Measurements from ENCODE around the gene SLC16A10. TPM values are rescaled to one million over a fixed set of nuclear protein-coding genes. Genes with fewer than 3 reads are reported as not detected.

The SLC16A10 gene
- total RNA-seq, 5 donors from 2014 or later (not counting 1 experiment from before 2014, with no cell fraction given) = 10.2 to 16.5 (median 14.3) TPM

- Histone ChIP-seq H3K27me3 (replicated peaks in 1 of 2; ENCODE audit: control insufficient read depth in 2 of 2, extremely low read depth in 1 of 2, insufficient read depth in 2 of 2, low read length in 1 of 2) (no peaks in the 10 kb centered on the region), H3K36me3 (ENCODE audit: control insufficient read depth in 2 of 2, extremely low read depth in 1 of 2, insufficient read depth in 1 of 2, low read length in 1 of 2) (no peaks in the 10 kb centered on the region), H3K27ac (ENCODE audit: low read length) (no peak overlapping the region), H3K9me3 (no peaks in the 10 kb centered on the region), H3K4me3 (ENCODE audit: control insufficient read depth in 1 of 2, extremely low read depth in 1 of 2, low read length in 1 of 2) (no peak overlapping the region), H3K4me1 (ENCODE audit: control insufficient read depth in 1 of 2, extremely low read depth in 1 of 2, insufficient read depth in 2 of 2, low read length in 2 of 2) (no peaks in the 10 kb centered on the region)
- Mint-ChIP-seq H3K27ac (no peak overlapping the region), H3K4me1 (peaks cover 0 to 8% (median 0%) of the 10 kb centered on the region in 3 donors), H3K9me3 (no peaks in the 10 kb centered on the region), H3K27me3 (peaks cover 4 to 13% of the 10 kb centered on the region in 2 donors), H3K36me3 (no peaks in the 10 kb centered on the region), H3K4me3 (no peak overlapping the region)
- POLR2A ChIA-PET = interaction anchor here in 1 of 2 donors (0.6 kb wide), 1 partner anchor 89 kb away, joined by 5 read pairs; no protein-coding TSS in a partner anchor
- CTCF ChIA-PET = no interaction called here
- no peak for DNase-seq
- no peak for ATAC-seq (replicated peaks in 1 of 4)
- WGBS (ENCODE audit: insufficient coverage) = no CpG with 5 or more reads among the region's 3 CpGs
Observed at GRCh38 chr6:111069382-111070104, 17.8 kb upstream of the SLC16A10 start.

DNA sequence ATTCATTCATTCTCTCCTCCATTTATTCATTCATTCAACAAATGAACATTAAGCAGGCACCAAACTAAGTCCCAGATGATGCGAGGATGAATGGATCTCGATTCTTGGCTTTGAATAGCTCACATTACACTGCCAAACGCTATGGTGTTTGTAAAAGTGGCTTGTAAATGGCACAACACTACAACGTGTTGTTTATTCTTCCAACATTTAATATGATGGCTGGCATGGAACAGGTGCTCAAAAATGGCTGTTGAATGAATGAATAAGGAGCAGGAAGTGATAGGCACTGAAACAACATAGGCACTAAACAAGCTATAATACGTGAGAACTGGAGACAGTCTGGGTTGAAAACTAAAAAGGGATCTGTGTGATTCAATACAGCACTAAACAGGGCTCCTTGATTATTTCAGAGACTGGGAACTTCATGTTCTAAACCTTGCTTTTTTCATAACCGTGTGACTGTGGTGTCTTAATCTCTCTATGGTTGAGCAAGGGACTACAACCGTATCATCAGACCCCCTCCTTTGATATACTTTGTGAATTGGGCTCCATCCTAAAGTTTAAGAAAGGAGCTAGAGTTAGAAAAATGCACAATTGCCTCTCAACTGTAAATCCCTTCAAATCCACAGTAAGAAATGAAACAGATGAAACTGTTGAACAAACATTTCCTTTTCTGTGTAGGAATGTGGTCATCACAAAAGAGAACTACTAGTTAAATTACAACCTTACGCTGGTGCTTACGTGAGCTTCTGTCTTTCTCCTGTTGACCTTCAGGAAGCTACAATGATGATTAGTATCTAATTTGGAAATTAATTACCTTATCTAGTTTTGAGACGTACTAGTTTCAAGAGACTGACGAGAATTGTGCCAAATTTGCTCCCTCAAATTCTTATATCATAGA is 16.9 kb upstream of the SLC16A10 start:
- DNase-seq (no peak), ATAC-seq (replicated peaks in 1 of 4) (no peak)
- Histone ChIP-seq H3K36me3 (ENCODE audit: control insufficient read depth in 2 of 2, extremely low read depth in 1 of 2, insufficient read depth in 1 of 2, low read length in 1 of 2) (no peaks in the 10 kb centered on the region), H3K27ac (ENCODE audit: low read length) (no peak overlapping the region), H3K27me3 (replicated peaks in 1 of 2; ENCODE audit: control insufficient read depth in 2 of 2, extremely low read depth in 1 of 2, insufficient read depth in 2 of 2, low read length in 1 of 2) (no peaks in the 10 kb centered on the region), H3K9me3 (no peaks in the 10 kb centered on the region), H3K4me1 (ENCODE audit: control insufficient read depth in 1 of 2, extremely low read depth in 1 of 2, insufficient read depth in 2 of 2, low read length in 2 of 2) (no peaks in the 10 kb centered on the region), H3K4me3 (ENCODE audit: control insufficient read depth in 1 of 2, extremely low read depth in 1 of 2, low read length in 1 of 2) (no peak overlapping the region)
- Mint-ChIP-seq H3K27me3 (peaks cover 4 to 13% of the 10 kb centered on the region in 2 donors), H3K27ac (no peak overlapping the region), H3K4me1 (peaks cover 0 to 8% (median 0%) of the 10 kb centered on the region in 3 donors), H3K4me3 (no peak overlapping the region), H3K9me3 (no peaks in the 10 kb centered on the region), H3K36me3 (no peaks in the 10 kb centered on the region)
- ChIA-PET CTCF (interaction anchor here (0.5 to 1.4 kb wide), 3 partner anchors 10 to 12 kb away, joined by 3 to 5 read pairs (median 4); no protein-coding TSS in a partner anchor), POLR2A (no interaction called here)
- WGBS (ENCODE audit: insufficient coverage) = no CpG with 5 or more reads among the region's 11 CpGs

DNA sequence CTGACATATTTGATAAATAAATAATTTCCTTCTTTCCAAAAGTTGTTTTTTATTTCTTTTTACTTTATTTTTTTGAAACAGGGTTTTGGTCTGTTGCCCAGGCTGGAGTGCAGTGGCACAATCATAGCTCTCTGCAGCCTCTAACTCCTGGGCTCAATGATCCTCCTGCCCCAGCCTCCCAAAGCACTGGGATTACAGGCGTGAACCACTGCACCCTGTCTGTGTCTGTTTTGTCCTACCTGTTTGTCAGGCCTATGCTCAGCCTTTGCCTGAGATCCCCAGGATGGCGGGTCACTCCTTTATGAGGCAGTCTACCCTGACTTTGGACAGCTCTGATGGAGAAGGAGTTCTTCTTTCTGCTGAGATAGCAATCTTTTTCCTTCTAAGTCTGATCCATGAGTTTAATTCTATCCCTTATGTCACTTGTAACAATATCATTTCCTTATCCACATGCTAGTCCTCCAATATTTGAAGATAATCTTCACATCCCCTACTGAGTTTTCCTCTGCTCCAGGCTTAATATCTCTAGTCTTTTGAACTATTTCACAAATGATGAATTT is 14.4 kb upstream of the SLC16A10 start:
- no peak overlapping the region for H3K27ac ChIP-seq (ENCODE audit: low read length)
- H3K27me3 ChIP-seq (replicated peaks in 1 of 2; ENCODE audit: control insufficient read depth in 2 of 2, extremely low read depth in 1 of 2, insufficient read depth in 2 of 2, low read length in 1 of 2) = no peaks in the 10 kb centered on the region
- H3K9me3 ChIP-seq = no peaks in the 10 kb centered on the region
- no peak for ATAC-seq (replicated peaks in 1 of 4)
- H3K4me3 ChIP-seq (ENCODE audit: control insufficient read depth in 1 of 2, extremely low read depth in 1 of 2, low read length in 1 of 2) = no peak overlapping the region
- H3K4me1 ChIP-seq (ENCODE audit: control insufficient read depth in 1 of 2, extremely low read depth in 1 of 2, insufficient read depth in 2 of 2, low read length in 2 of 2) = no peaks in the 10 kb centered on the region
- no peak for DNase-seq
- Mint-ChIP-seq H3K27ac (no peak overlapping the region), H3K4me3 (no peak overlapping the region), H3K4me1 (no peaks in the 10 kb centered on the region), H3K9me3 (no peaks in the 10 kb centered on the region), H3K36me3 (no peaks in the 10 kb centered on the region), H3K27me3 (peaks cover 4 to 6% of the 10 kb centered on the region in 2 donors)
- H3K36me3 ChIP-seq (ENCODE audit: control insufficient read depth in 2 of 2, extremely low read depth in 1 of 2, insufficient read depth in 1 of 2, low read length in 1 of 2) = no peaks in the 10 kb centered on the region
- ChIA-PET POLR2A (no interaction called here), CTCF (interaction anchor here in 1 of 2 donors (0.6 kb wide), 1 partner anchor 147 kb away, joined by 3 read pairs; no protein-coding TSS in a partner anchor)
- WGBS (ENCODE audit: insufficient coverage) = 80% methylated on average over 1 of the region's 2 CpGs

DNA sequence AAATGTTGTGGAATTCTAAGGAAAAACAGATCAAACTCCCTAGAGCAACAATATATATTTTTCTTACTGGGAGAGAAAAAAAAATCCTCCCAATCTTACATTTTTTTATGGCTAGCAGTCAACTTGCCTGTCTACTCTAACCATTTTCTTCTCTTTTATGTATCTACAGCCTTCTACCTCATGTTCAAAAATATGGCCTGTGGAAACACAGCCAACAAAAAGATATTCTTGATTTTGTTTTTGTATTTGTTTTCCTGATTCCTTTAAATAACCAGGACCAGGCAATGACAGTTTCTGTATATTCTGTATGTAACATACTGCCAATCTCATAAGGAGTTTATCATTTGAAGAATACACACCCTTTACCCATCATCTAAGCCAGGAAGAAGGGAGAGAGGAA is 13.0 kb upstream of the SLC16A10 start:
- Mint-ChIP-seq H3K27me3 (peaks cover 4% of the 10 kb centered on the region in 2 donors), H3K9me3 (no peaks in the 10 kb centered on the region), H3K4me3 (no peak overlapping the region), H3K36me3 (no peaks in the 10 kb centered on the region), H3K27ac (no peak overlapping the region), H3K4me1 (no peaks in the 10 kb centered on the region)
- H3K27me3 ChIP-seq (replicated peaks in 1 of 2; ENCODE audit: control insufficient read depth in 2 of 2, extremely low read depth in 1 of 2, insufficient read depth in 2 of 2, low read length in 1 of 2) = peaks cover 0 to 4% of the 10 kb centered on the region in 2 experiments
- no peak overlapping the region for H3K4me3 ChIP-seq (ENCODE audit: control insufficient read depth in 1 of 2, extremely low read depth in 1 of 2, low read length in 1 of 2)
- POLR2A ChIA-PET = no interaction called here
- H3K9me3 ChIP-seq = no peaks in the 10 kb centered on the region
- H3K27ac ChIP-seq (ENCODE audit: low read length) = no peak overlapping the region
- no peak for ATAC-seq (replicated peaks in 1 of 4)
- H3K36me3 ChIP-seq (ENCODE audit: control insufficient read depth in 2 of 2, extremely low read depth in 1 of 2, insufficient read depth in 1 of 2, low read length in 1 of 2) = no peaks in the 10 kb centered on the region
- no peaks in the 10 kb centered on the region for H3K4me1 ChIP-seq (ENCODE audit: control insufficient read depth in 1 of 2, extremely low read depth in 1 of 2, insufficient read depth in 2 of 2, low read length in 2 of 2)
- no peak for DNase-seq
- CTCF ChIA-PET = no interaction called here

DNA sequence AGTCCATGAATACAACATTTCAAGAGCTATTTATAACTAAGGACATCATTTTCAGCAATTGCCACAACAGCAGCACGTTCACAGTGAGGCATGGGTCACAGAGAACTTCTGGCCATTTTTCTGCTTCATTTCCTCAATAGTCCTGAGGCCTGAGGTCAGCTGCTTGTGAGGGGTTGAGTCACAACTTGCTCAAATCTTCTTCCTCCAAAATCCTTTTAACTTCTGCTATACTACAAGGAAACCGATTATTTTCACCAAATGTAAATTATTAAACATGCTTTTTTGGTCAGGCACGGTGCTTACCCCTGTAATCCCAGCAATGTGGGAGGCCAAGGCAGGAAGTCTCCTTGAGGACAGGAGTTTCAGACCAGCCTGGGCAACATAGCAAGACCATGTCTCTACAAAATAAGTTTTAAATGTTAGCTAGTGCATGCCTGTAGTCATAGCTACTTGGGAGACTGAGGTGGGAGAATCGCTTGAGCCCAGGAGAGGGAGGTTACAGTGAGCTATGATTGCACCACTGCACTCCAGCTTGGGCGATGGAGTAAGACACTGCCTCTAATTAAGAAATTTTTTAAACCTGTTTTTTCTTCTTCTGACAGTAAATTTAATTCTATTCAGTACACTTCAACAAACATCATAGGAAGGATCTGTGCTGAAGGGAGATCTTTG is 11.1 kb upstream of the SLC16A10 start:
- Mint-ChIP-seq H3K27ac (no peak overlapping the region), H3K27me3 (peaks cover 4 to 6% of the 10 kb centered on the region in 2 donors), H3K36me3 (no peaks in the 10 kb centered on the region), H3K9me3 (no peaks in the 10 kb centered on the region), H3K4me1 (no peaks in the 10 kb centered on the region), H3K4me3 (no peak overlapping the region)
- Histone ChIP-seq H3K36me3 (ENCODE audit: control insufficient read depth in 2 of 2, extremely low read depth in 1 of 2, insufficient read depth in 1 of 2, low read length in 1 of 2) (no peaks in the 10 kb centered on the region), H3K4me1 (ENCODE audit: control insufficient read depth in 1 of 2, extremely low read depth in 1 of 2, insufficient read depth in 2 of 2, low read length in 2 of 2) (no peaks in the 10 kb centered on the region), H3K9me3 (no peaks in the 10 kb centered on the region), H3K27ac (ENCODE audit: low read length) (no peak overlapping the region), H3K27me3 (replicated peaks in 1 of 2; ENCODE audit: control insufficient read depth in 2 of 2, extremely low read depth in 1 of 2, insufficient read depth in 2 of 2, low read length in 1 of 2) (peaks cover 0 to 4% of the 10 kb centered on the region in 2 experiments), H3K4me3 (ENCODE audit: control insufficient read depth in 1 of 2, extremely low read depth in 1 of 2, low read length in 1 of 2) (no peak overlapping the region)
- 60% methylated on average over 1 of the region's 5 CpGs for WGBS (ENCODE audit: insufficient coverage)
- DNase-seq = no peak
- ChIA-PET POLR2A (no interaction called here), CTCF (no interaction called here)
- ATAC-seq (replicated peaks in 1 of 4) = no peak

- CTCF ChIA-PET = interaction anchor here in 1 of 2 donors (0.7 kb wide), 1 partner anchor 10 kb away, joined by 3 read pairs; no protein-coding TSS in a partner anchor
- Histone ChIP-seq H3K27ac (ENCODE audit: low read length) (no peak overlapping the region), H3K27me3 (replicated peaks in 1 of 2; ENCODE audit: control insufficient read depth in 2 of 2, extremely low read depth in 1 of 2, insufficient read depth in 2 of 2, low read length in 1 of 2) (peaks cover 0 to 7% of the 10 kb centered on the region in 2 experiments), H3K4me1 (ENCODE audit: control insufficient read depth in 1 of 2, extremely low read depth in 1 of 2, insufficient read depth in 2 of 2, low read length in 2 of 2) (no peaks in the 10 kb centered on the region), H3K36me3 (ENCODE audit: control insufficient read depth in 2 of 2, extremely low read depth in 1 of 2, insufficient read depth in 1 of 2, low read length in 1 of 2) (no peaks in the 10 kb centered on the region), H3K4me3 (ENCODE audit: control insufficient read depth in 1 of 2, extremely low read depth in 1 of 2, low read length in 1 of 2) (no peak overlapping the region), H3K9me3 (no peaks in the 10 kb centered on the region)
- Mint-ChIP-seq H3K36me3 (no peaks in the 10 kb centered on the region), H3K27ac (no peak overlapping the region), H3K9me3 (no peaks in the 10 kb centered on the region), H3K4me1 (no peaks in the 10 kb centered on the region), H3K27me3 (peaks cover 0 to 5% of the 10 kb centered on the region in 2 donors), H3K4me3 (no peak overlapping the region)
- POLR2A ChIA-PET = no interaction called here
- 95% methylated on average over 4 of the region's 5 CpGs for WGBS (ENCODE audit: insufficient coverage)
- DNase-seq (no peak), ATAC-seq (replicated peaks in 1 of 4) (no peak)
Observed at GRCh38 chr6:111080698-111081097, 6.6 kb upstream of the SLC16A10 start.

Data from T-cell (primary cell).